Mucosa of stomach (tissue), 1 donor: ENCODE data around the gene FTMT.

Experiments used
- H3K27me3 ChIP-seq: one replicate; pipeline ENCODE4 v1.7.0; 2013; ENCODE audit warnings: mild to moderate bottlenecking, low read length; ENCODE audit not compliant: control insufficient read depth, insufficient read depth
- H3K36me3 ChIP-seq: one replicate; pipeline ENCODE4 v1.7.0; 2013; ENCODE audit warnings: low read length; ENCODE audit not compliant: control insufficient read depth, insufficient read depth
- H3K4me1 ChIP-seq: one replicate; pipeline ENCODE4 v1.7.0; 2013; ENCODE audit warnings: mild to moderate bottlenecking, low read length; ENCODE audit not compliant: control insufficient read depth, insufficient read depth
- H3K4me3 ChIP-seq: one replicate; pipeline ENCODE4 v1.7.0; 2013; ENCODE audit warnings: low read length
- H3K9ac ChIP-seq: one replicate; pipeline ENCODE4 v1.7.0; 2013; ENCODE audit warnings: mild to moderate bottlenecking, low read length, moderate library complexity
- H3K9me3 ChIP-seq: one replicate; pipeline ENCODE4 v1.7.0; 2013; ENCODE audit warnings: mild to moderate bottlenecking, low read length, moderate library complexity; ENCODE audit not compliant: control insufficient read depth
- donor health status: Pancreatic carcinoma.

The FTMT gene

GRCh38 chr5:121867403-121867802 is 15.7 kb downstream of the FTMT start:
- H3K27me3 ChIP-seq = no peaks in the 10 kb centered on the region
- H3K9ac ChIP-seq = no peak overlapping the region
- no peak overlapping the region for H3K4me3 ChIP-seq
- H3K4me1 ChIP-seq = no peaks in the 10 kb centered on the region
- H3K9me3 ChIP-seq = no peaks in the 10 kb centered on the region
- H3K36me3 ChIP-seq = no peaks in the 10 kb centered on the region

DNA sequence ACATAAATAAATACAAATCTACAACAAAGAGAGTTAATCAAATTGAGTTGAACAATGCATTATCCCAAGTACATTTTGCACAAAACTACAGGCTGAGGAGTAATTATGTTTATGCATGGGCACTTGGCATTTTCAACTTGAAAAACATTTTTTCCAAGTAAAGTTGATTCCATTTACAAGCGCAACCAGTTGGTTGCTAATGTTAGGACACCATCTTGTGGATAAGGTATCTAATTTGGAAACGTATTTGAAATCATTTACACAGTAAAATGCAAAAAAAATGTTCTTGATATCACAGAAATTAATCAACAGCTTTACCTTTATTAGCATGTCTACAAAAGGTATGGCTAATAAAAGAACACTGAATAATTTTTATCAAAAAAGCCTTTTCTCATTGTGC is 18.8 kb downstream of the FTMT start:
- H3K27me3 ChIP-seq = no peaks in the 10 kb centered on the region
- no peaks in the 10 kb centered on the region for H3K36me3 ChIP-seq
- H3K4me1 ChIP-seq = no peaks in the 10 kb centered on the region
- no peaks in the 10 kb centered on the region for H3K9me3 ChIP-seq
- H3K9ac ChIP-seq = no peak overlapping the region
- no peak overlapping the region for H3K4me3 ChIP-seq

- no peaks in the 10 kb centered on the region for H3K27me3 ChIP-seq
- H3K36me3 ChIP-seq = no peaks in the 10 kb centered on the region
- no peaks in the 10 kb centered on the region for H3K9me3 ChIP-seq
- H3K4me1 ChIP-seq = no peaks in the 10 kb centered on the region
- H3K4me3 ChIP-seq = no peak overlapping the region
- H3K9ac ChIP-seq = no peak overlapping the region
These were observed 21.2 kb downstream of the FTMT start for GRCh38 chr5:121872856-121873255.

DNA sequence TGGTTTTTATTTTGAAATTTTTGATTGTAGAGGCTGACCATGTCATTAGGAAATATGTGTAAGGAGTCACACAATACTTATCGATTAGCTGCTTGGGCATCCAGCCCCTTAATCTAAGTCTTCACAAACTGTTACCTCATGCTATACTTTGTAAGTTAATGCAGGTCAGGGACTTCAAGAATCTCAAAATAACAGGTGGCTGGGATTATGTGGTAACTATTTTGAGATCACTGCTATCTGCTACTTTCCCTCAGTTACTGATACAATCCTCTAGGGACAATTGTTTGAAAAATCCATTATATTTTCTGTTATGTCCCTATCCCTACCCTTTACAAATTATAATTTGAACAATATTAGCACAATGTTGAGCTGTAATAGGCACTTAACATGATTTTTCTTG is 21.7 kb downstream of the FTMT start:
- Histone ChIP-seq H3K9ac (no peak overlapping the region), H3K4me1 (no peaks in the 10 kb centered on the region), H3K9me3 (no peaks in the 10 kb centered on the region)

DNA sequence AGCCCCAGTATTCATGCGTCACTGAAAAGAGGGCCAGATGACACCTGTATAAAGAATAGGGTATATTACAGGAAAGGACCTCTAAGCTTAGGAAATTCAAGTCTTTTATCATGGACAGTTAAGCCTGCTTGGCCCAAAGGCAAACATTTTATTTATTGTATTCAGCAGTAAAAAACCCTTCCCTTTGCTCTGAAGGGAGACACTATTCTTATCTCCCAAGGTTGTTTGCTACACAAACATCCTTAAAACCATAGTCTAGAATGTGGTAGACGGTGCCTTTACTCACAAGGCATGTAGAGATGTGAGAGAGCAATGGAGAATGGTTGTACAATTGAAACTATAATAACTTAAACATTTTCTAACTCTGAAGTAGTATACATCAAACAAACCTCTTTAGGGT is 33.9 kb downstream of the FTMT start:
- no peaks in the 10 kb centered on the region for H3K27me3 ChIP-seq
- H3K4me3 ChIP-seq = no peak overlapping the region
- no peaks in the 10 kb centered on the region for H3K36me3 ChIP-seq
- H3K9me3 ChIP-seq = no peaks in the 10 kb centered on the region
- H3K9ac ChIP-seq = no peak overlapping the region
- H3K4me1 ChIP-seq = no peaks in the 10 kb centered on the region

More for the DNA sequence above, 21.7 kb downstream of the FTMT start:
- Histone ChIP-seq H3K4me3 (no peak overlapping the region), H3K27me3 (no peaks in the 10 kb centered on the region), H3K36me3 (no peaks in the 10 kb centered on the region)

- Histone ChIP-seq H3K9me3 (no peaks in the 10 kb centered on the region), H3K36me3 (no peaks in the 10 kb centered on the region), H3K9ac (no peak overlapping the region), H3K4me3 (no peak overlapping the region), H3K4me1 (no peaks in the 10 kb centered on the region), H3K27me3 (no peaks in the 10 kb centered on the region)
These were observed 36.0 kb downstream of the FTMT start for GRCh38 chr5:121887727-121888126.

DNA sequence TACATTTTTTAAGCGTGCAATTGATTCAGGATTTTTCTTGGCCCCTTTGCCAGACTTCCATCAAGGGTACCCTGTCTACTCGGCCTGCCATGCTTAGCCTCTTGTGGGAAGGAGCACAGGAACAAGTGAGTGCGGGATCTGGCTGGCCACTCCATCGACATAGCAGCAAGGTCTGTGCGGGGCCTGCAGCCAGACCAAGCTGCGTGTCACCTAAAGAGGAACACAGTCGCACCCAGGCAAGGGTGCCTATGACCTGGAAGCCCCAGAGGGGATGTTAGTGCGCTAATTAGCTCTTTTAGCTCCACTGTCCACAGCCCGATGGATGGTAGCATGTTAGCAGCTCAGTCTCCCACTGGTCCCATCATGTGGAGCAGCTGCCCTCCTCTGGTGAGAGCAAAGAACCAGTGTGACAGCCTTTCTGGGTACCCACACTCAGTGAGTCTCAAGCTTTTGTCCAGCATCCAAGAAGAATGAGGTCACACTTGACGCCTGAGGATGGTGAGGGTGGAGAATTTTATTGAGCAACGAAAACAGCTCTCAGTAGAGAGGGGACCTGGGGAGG is 38.7 kb downstream of the FTMT start:
- no peaks in the 10 kb centered on the region for H3K4me1 ChIP-seq
- no peaks in the 10 kb centered on the region for H3K27me3 ChIP-seq
- H3K36me3 ChIP-seq = no peaks in the 10 kb centered on the region
- no peak overlapping the region for H3K4me3 ChIP-seq
- H3K9me3 ChIP-seq = no peaks in the 10 kb centered on the region
- no peak overlapping the region for H3K9ac ChIP-seq

- Histone ChIP-seq H3K36me3 (no peaks in the 10 kb centered on the region), H3K9me3 (no peaks in the 10 kb centered on the region), H3K9ac (no peak overlapping the region), H3K4me1 (no peaks in the 10 kb centered on the region), H3K4me3 (no peak overlapping the region), H3K27me3 (no peaks in the 10 kb centered on the region)
These were observed 45.7 kb downstream of the FTMT start for GRCh38 chr5:121897341-121897740.

DNA sequence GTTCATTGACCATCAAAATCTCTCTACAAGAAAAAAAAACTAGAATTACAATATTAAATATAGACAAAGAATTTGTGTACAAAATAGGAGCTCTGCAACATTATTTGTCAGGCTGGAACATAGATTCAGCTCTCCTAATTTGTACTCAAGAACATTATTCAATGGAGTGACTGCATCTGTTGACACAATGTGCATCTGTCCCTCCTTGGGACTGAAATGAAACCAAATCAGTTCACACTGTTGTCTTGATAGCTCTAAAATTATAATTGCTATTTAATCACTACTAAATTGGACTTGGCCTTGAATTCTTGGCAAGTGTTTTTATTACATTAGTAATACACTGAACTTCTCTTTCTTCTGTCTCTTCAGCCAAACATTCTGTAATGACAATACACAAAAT is 47.7 kb downstream of the FTMT start:
- Histone ChIP-seq H3K4me1 (no peaks in the 10 kb centered on the region), H3K4me3 (no peak overlapping the region), H3K9me3 (no peaks in the 10 kb centered on the region), H3K9ac (no peak overlapping the region), H3K27me3 (no peaks in the 10 kb centered on the region), H3K36me3 (no peaks in the 10 kb centered on the region)
